Transverse colon (tissue), 4 donors: ENCODE data around the gene TCN1.

Source experiments
- CTCF ChIP-seq, 5 experiments: fragments of 200-600 bp in 3 of 5; fragments of 450-650 bp in 2 of 5; sonication (generic) in 3 of 5; IDR thresholded peaks; 1 replicate in 2 of 5; 2 replicates in 3 of 5; pipeline ENCODE4 v1.5.1; 2016 to 2017; ENCODE audit warnings: antibody characterized with exemption in 5 of 5, inconsistent platforms in 3 of 5, mild to moderate bottlenecking in 2 of 5, moderate library complexity in 1 of 5
- POLR2AphosphoS5 ChIP-seq, 3 donors: sonication (generic); formaldehyde crosslinking; IDR thresholded peaks; one replicate each; pipeline ENCODE4 v1.6.1; 2016; ENCODE audit warnings: antibody characterized with exemption in 3 of 3

GRCh38 chr11:59812220-59812619 lies 54.1 kb downstream of the TCN1 start:
- no peak for TF ChIP-seq POLR2AphosphoS5 (IDR thresholded peaks at IDR 0.05)
- no peak for TF ChIP-seq CTCF (IDR thresholded peaks at IDR 0.05)
